HL-60 (cell line): ENCODE measurements around the gene THSD1.

Experiments used
- POLR2AphosphoS5 ChIP-seq: IDR thresholded peaks from 2 replicates; pipeline ENCODE4 v1.6.1; 2012; ENCODE audit warnings: low read depth
- TF ChIP-seq, protein P1 (sequence below): IDR thresholded peaks from 2 replicates; pipeline ENCODE4 v1.6.1; 2012; ENCODE audit warnings: low read depth; ENCODE audit not compliant: insufficient replicate concordance
- TF ChIP-seq, protein P2 (sequence below): IDR thresholded peaks from one replicate; pipeline ENCODE4 v1.5.1; 2011; ENCODE audit warnings: low read length, control low read depth, inconsistent platforms; ENCODE audit not compliant: insufficient read depth

DNA sequence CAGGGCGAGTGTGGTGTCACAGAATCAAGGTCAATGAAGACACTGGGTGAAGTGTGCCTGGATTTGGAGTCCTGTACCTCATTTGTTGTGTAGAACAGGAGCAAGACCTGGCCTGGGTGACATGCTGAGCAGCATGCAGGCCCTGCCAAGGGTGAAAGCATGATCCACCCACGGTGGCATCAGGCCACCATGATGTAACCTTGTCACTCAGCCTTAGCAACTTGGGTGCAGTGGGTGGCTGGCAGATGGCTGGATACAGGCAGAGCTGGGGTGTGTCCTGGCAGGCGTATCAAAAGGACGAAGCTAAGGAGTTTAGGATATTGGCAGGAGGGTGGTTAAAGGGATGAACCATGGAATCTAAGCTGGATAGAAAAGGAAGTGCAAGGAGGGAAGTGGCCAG, 10.3 kb downstream of the THSD1 start:
- TF ChIP-seq, protein P1, sequence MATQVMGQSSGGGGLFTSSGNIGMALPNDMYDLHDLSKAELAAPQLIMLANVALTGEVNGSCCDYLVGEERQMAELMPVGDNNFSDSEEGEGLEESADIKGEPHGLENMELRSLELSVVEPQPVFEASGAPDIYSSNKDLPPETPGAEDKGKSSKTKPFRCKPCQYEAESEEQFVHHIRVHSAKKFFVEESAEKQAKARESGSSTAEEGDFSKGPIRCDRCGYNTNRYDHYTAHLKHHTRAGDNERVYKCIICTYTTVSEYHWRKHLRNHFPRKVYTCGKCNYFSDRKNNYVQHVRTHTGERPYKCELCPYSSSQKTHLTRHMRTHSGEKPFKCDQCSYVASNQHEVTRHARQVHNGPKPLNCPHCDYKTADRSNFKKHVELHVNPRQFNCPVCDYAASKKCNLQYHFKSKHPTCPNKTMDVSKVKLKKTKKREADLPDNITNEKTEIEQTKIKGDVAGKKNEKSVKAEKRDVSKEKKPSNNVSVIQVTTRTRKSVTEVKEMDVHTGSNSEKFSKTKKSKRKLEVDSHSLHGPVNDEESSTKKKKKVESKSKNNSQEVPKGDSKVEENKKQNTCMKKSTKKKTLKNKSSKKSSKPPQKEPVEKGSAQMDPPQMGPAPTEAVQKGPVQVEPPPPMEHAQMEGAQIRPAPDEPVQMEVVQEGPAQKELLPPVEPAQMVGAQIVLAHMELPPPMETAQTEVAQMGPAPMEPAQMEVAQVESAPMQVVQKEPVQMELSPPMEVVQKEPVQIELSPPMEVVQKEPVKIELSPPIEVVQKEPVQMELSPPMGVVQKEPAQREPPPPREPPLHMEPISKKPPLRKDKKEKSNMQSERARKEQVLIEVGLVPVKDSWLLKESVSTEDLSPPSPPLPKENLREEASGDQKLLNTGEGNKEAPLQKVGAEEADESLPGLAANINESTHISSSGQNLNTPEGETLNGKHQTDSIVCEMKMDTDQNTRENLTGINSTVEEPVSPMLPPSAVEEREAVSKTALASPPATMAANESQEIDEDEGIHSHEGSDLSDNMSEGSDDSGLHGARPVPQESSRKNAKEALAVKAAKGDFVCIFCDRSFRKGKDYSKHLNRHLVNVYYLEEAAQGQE: no peak
- TF ChIP-seq POLR2AphosphoS5: no peak
- TF ChIP-seq, protein P2, sequence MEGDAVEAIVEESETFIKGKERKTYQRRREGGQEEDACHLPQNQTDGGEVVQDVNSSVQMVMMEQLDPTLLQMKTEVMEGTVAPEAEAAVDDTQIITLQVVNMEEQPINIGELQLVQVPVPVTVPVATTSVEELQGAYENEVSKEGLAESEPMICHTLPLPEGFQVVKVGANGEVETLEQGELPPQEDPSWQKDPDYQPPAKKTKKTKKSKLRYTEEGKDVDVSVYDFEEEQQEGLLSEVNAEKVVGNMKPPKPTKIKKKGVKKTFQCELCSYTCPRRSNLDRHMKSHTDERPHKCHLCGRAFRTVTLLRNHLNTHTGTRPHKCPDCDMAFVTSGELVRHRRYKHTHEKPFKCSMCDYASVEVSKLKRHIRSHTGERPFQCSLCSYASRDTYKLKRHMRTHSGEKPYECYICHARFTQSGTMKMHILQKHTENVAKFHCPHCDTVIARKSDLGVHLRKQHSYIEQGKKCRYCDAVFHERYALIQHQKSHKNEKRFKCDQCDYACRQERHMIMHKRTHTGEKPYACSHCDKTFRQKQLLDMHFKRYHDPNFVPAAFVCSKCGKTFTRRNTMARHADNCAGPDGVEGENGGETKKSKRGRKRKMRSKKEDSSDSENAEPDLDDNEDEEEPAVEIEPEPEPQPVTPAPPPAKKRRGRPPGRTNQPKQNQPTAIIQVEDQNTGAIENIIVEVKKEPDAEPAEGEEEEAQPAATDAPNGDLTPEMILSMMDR: no peak
